GM12878 (cell line): ENCODE measurements around the gene TBCD. TPM values are rescaled to one million over a fixed set of nuclear protein-coding genes. Genes with fewer than 3 reads are reported as not detected.
A peak's percentile ranks its signal among the peaks of the same experiment; 100 is the strongest.

Experiments
- CHD4 ChIP-seq: fragments of 200-600 bp; sonication (generic); IDR thresholded peaks from 2 replicates; pipeline ENCODE4 v1.6.1; 2016; ENCODE audit warnings: mild to moderate bottlenecking
- CREM ChIP-seq: IDR thresholded peaks from 2 replicates; pipeline ENCODE4 v1.6.1; 2014; ENCODE audit warnings: antibody characterized with exemption, low read depth
- E4F1 ChIP-seq: fragments of 450-650 bp; IDR thresholded peaks from 2 replicates; pipeline ENCODE4 v1.6.1; 2018; ENCODE audit warnings: borderline replicate concordance, mild to moderate bottlenecking; ENCODE audit not compliant: partially characterized antibody
- EED ChIP-seq: sonication (generic); IDR thresholded peaks from 2 replicates; pipeline ENCODE4 v1.6.1; 2016; ENCODE audit warnings: antibody characterized with exemption, low read depth
- JUND ChIP-seq: IDR thresholded peaks from 2 replicates; pipeline ENCODE4 v1.6.1; 2012; ENCODE audit warnings: low read depth, mild to moderate bottlenecking, low read length, improper control_type of control experiment, moderate library complexity
- KAT2A ChIP-seq: conservative IDR thresholded peaks from 2 replicates; pipeline ENCODE4 v1.6.1; 2011; ENCODE audit warnings: low read depth, low read length; ENCODE audit not compliant: control insufficient read depth
- MTA3 ChIP-seq: IDR thresholded peaks from 2 replicates; pipeline ENCODE4 v1.6.1; 2012; ENCODE audit warnings: low read length, inconsistent platforms, borderline replicate concordance
- NR2C1 ChIP-seq: fragments of 450-650 bp; IDR thresholded peaks from 2 replicates; pipeline ENCODE4 v1.6.1; 2017; ENCODE audit warnings: antibody characterized with exemption, mild to moderate bottlenecking, moderate library complexity
- NR2C2 ChIP-seq: IDR thresholded peaks from 2 replicates; pipeline ENCODE4 v1.6.1; 2011; ENCODE audit warnings: borderline replicate concordance, low read depth; ENCODE audit not compliant: control insufficient read depth, insufficient read length
- NR2F1 ChIP-seq: fragments of 450-650 bp; conservative IDR thresholded peaks from 2 replicates; pipeline ENCODE4 v1.6.1; 2017; ENCODE audit warnings: mild to moderate bottlenecking
- NRF1 ChIP-seq: conservative IDR thresholded peaks from 2 replicates; pipeline ENCODE4 v1.6.1; 2011; ENCODE audit warnings: mild to moderate bottlenecking, low read depth, low read length, improper control_type of control experiment
- PML ChIP-seq: IDR thresholded peaks from 2 replicates; pipeline ENCODE4 v1.6.1; 2012; ENCODE audit warnings: low read length, inconsistent platforms
- RBBP5 ChIP-seq: fragments of 200-600 bp; sonication (generic); conservative IDR thresholded peaks from 2 replicates; pipeline ENCODE4 v1.6.1; 2016
- SPI1 ChIP-seq: IDR thresholded peaks from 2 replicates; pipeline ENCODE4 v1.6.1; 2011; ENCODE audit warnings: low read depth, mild to moderate bottlenecking, low read length, moderate library complexity, borderline replicate concordance; ENCODE audit not compliant: insufficient read depth
- SUPT20H ChIP-seq: IDR thresholded peaks from 2 replicates; pipeline ENCODE4 v1.6.1; 2011; ENCODE audit warnings: low read depth, mild to moderate bottlenecking, low read length, moderate library complexity, borderline replicate concordance; ENCODE audit not compliant: control insufficient read depth
- WRNIP1 ChIP-seq: IDR thresholded peaks from 2 replicates; pipeline ENCODE4 v1.6.1; 2011; ENCODE audit warnings: low read depth, low read length, improper control_type of control experiment, borderline replicate concordance
- ZBED1 ChIP-seq: IDR thresholded peaks from 2 replicates; pipeline ENCODE4 v1.6.1; 2016; ENCODE audit warnings: borderline replicate concordance
- ZNF217 ChIP-seq: fragments of 450-650 bp; IDR thresholded peaks from 2 replicates; pipeline ENCODE4 v1.6.1; 2017; ENCODE audit warnings: antibody characterized with exemption, mild to moderate bottlenecking
- ZZZ3 ChIP-seq: IDR thresholded peaks from 2 replicates; pipeline ENCODE4 v1.6.1; 2011; ENCODE audit warnings: low read depth; ENCODE audit not compliant: control insufficient read depth, insufficient read length
- polyA plus RNA-seq, 11 experiments: library from polyadenylated mRNA; depleted of rRNA in 4 of 11; unstranded in 6 of 11; stranded (reverse) in 5 of 11; fragments of >200 nt; fragmentation: Nextera tagmentation in 4 of 11; fragmentation: Illumina TruSeq in 1 of 11; extraction: Ambion mirVana in 4 of 11; extraction: Trizol in 1 of 11; gene quantifications; 1 replicate in 1 of 11; 2 replicates in 10 of 11; pipeline versions ENCODE4 v1.2.1 to v1.2.3, GENCODE V29; 2011 to 2016; ENCODE audit warnings: inconsistent platforms in 2 of 11, missing spikeins in 2 of 11, low read depth in 1 of 11
- total RNA-seq, 4 experiments: library from RNA; depleted of rRNA in 3 of 4; stranded (reverse); fragments of >200 nt in 3 of 4; fragmentation: Illumina TruSeq in 1 of 4; extraction: Trizol in 1 of 4; gene quantifications; 2 replicates each; pipeline versions ENCODE4 v1.2.1 to v1.2.3, GENCODE V29; 2013 to 2021
- TF ChIP-seq, protein P1 (sequence below): IDR thresholded peaks from 2 replicates; pipeline ENCODE4 v1.6.1; 2012; ENCODE audit warnings: low read depth, low read length, improper control_type of control experiment
- TF ChIP-seq, protein P2 (sequence below): fragments of 450-650 bp; IDR thresholded peaks from 2 replicates; pipeline ENCODE4 v1.6.1; 2017; ENCODE audit warnings: mild to moderate bottlenecking, moderate library complexity
- TF ChIP-seq, protein P3 (sequence below): fragments of 450-650 bp; IDR thresholded peaks from 2 replicates; pipeline ENCODE4 v1.6.1; 2017; ENCODE audit warnings: borderline replicate concordance

Gene TBCD
- total and polyA plus RNA-seq, 10 of the 15 experiments (the other 5 are each of a cell fraction or from before 2014, with no cell fraction given), result 10.3 to 114 (median 52.4) TPM

DNA sequence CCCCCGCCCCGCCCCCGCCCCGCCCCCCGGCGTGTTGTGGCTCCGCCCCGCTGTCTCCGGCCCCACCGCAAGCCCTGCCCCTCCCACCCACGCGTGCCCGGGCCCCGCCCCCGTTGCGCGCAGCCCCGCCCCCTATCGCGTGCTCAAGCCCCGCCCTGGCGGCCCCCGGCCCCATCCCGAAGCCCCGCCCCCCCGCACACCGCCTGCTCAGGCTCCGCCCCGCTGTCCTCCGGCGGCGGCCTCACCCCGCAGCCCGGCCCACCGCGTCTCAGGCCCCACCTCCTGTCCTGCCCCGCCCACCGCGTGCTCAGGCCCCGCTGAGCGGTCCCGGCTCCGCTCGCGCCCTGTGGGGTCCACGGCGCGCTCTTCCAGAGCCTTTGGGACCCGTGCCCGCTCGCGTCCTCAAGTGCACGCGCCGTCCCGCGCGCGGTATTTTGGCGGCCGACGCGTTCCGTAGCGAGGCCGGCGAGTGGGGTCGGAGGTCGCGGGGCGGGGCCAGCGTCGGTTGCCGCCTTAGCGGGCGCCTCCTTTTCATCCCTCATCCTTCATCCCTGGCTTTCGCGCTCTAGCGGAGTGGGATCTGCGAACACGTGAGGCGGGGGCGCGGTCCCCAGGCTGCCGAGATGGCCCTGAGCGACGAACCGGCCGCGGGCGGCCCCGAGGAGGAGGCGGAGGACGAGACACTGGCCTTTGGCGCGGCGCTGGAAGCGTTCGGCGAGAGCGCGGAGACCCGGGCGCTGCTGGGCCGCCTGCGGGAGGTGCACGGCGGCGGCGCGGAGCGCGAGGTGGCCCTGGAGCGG, at the start of gene TBCD (continued):
- no peak for TF ChIP-seq MTA3
- peak; percentile 28; the same call in 1 of the 2 replicates for TF ChIP-seq EED
- TF ChIP-seq, protein P1, sequence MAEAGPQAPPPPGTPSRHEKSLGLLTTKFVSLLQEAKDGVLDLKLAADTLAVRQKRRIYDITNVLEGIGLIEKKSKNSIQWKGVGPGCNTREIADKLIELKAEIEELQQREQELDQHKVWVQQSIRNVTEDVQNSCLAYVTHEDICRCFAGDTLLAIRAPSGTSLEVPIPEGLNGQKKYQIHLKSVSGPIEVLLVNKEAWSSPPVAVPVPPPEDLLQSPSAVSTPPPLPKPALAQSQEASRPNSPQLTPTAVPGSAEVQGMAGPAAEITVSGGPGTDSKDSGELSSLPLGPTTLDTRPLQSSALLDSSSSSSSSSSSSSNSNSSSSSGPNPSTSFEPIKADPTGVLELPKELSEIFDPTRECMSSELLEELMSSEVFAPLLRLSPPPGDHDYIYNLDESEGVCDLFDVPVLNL, result no peak
- TF ChIP-seq, protein P2, sequence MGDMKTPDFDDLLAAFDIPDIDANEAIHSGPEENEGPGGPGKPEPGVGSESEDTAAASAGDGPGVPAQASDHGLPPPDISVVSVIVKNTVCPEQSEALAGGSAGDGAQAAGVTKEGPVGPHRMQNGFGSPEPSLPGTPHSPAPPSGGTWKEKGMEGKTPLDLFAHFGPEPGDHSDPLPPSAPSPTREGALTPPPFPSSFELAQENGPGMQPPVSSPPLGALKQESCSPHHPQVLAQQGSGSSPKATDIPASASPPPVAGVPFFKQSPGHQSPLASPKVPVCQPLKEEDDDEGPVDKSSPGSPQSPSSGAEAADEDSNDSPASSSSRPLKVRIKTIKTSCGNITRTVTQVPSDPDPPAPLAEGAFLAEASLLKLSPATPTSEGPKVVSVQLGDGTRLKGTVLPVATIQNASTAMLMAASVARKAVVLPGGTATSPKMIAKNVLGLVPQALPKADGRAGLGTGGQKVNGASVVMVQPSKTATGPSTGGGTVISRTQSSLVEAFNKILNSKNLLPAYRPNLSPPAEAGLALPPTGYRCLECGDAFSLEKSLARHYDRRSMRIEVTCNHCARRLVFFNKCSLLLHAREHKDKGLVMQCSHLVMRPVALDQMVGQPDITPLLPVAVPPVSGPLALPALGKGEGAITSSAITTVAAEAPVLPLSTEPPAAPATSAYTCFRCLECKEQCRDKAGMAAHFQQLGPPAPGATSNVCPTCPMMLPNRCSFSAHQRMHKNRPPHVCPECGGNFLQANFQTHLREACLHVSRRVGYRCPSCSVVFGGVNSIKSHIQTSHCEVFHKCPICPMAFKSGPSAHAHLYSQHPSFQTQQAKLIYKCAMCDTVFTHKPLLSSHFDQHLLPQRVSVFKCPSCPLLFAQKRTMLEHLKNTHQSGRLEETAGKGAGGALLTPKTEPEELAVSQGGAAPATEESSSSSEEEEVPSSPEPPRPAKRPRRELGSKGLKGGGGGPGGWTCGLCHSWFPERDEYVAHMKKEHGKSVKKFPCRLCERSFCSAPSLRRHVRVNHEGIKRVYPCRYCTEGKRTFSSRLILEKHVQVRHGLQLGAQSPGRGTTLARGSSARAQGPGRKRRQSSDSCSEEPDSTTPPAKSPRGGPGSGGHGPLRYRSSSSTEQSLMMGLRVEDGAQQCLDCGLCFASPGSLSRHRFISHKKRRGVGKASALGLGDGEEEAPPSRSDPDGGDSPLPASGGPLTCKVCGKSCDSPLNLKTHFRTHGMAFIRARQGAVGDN, result peak; percentile 30
- peak; percentile 99 for TF ChIP-seq NR2C1
- peak; percentile 96 for TF ChIP-seq NR2F1
- TF ChIP-seq E4F1, result peak; percentile 54
- no peak for TF ChIP-seq SUPT20H
- TF ChIP-seq KAT2A, result no peak
- TF ChIP-seq PML, result no peak
- TF ChIP-seq JUND, result no peak
- TF ChIP-seq RBBP5, result 0 out of 2 replicates have a peak, but pooled peaks have one; percentile 46
- TF ChIP-seq CREM, result peak; percentile 45; the same call in 1 of the 2 replicates
- TF ChIP-seq CHD4, result no peak
- TF ChIP-seq NR2C2, result peak; percentile 87
- TF ChIP-seq NRF1, result 0 out of 2 replicates have a peak, but pooled peaks have one; percentile 1
- no peak for TF ChIP-seq SPI1
- no peak for TF ChIP-seq ZBED1
- TF ChIP-seq, protein P3, sequence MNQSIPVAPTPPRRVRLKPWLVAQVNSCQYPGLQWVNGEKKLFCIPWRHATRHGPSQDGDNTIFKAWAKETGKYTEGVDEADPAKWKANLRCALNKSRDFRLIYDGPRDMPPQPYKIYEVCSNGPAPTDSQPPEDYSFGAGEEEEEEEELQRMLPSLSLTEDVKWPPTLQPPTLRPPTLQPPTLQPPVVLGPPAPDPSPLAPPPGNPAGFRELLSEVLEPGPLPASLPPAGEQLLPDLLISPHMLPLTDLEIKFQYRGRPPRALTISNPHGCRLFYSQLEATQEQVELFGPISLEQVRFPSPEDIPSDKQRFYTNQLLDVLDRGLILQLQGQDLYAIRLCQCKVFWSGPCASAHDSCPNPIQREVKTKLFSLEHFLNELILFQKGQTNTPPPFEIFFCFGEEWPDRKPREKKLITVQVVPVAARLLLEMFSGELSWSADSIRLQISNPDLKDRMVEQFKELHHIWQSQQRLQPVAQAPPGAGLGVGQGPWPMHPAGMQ, result no peak
- TF ChIP-seq ZNF217, result no peak
- no peak for TF ChIP-seq ZZZ3
- no peak for TF ChIP-seq WRNIP1
